Parathyroid adenoma (tissue), 2 donors: ENCODE results near the gene COMMD4.
"Not testable (repeated sequence)": the region's sequence is repeated elsewhere in the genome, so short reads cannot be mapped to it uniquely, and the experiment has no call there.

Source experiments
- H2AFZ ChIP-seq: fragments of 300-600 bp; sonication (generic); one replicate; pipeline ENCODE4 v1.7.0; 2017; ENCODE audit warnings: antibody characterized with exemption, mild to moderate bottlenecking
- H3K27ac ChIP-seq: fragments of 300-600 bp; sonication (generic); one replicate; pipeline ENCODE4 v1.7.0; 2017
- H3K27me3 ChIP-seq: fragments of 300-600 bp; sonication (generic); one replicate; pipeline ENCODE4 v1.7.0; 2017; ENCODE audit warnings: low read length; ENCODE audit not compliant: control insufficient read depth, insufficient read depth
- H3K36me3 ChIP-seq: fragments of 300-600 bp; sonication (generic); one replicate; pipeline ENCODE4 v1.7.0; 2017; ENCODE audit warnings: low read length; ENCODE audit not compliant: control insufficient read depth, insufficient read depth
- H3K4me1 ChIP-seq: fragments of 300-600 bp; sonication (generic); one replicate; pipeline ENCODE4 v1.7.0; 2017; ENCODE audit warnings: control low read depth
- H3K4me2 ChIP-seq: fragments of 300-600 bp; sonication (generic); one replicate; pipeline ENCODE4 v1.7.0; 2017; ENCODE audit warnings: low read length
- H3K4me3 ChIP-seq: fragments of 300-600 bp; sonication (generic); one replicate; pipeline ENCODE4 v1.7.0; 2017; ENCODE audit warnings: low read depth, low read length
- H3K79me2 ChIP-seq: fragments of 300-600 bp; sonication (generic); one replicate; pipeline ENCODE4 v1.7.0; 2017; ENCODE audit warnings: control low read depth
- H3K9ac ChIP-seq: fragments of 300-600 bp; sonication (generic); one replicate; pipeline ENCODE4 v1.7.0; 2017; ENCODE audit warnings: mild to moderate bottlenecking
- H3K9me3 ChIP-seq: fragments of 300-600 bp; sonication (generic); one replicate; pipeline ENCODE4 v1.7.0; 2017; ENCODE audit warnings: low read length; ENCODE audit not compliant: control insufficient read depth
- TF ChIP-seq, protein P1 (sequence below): fragments of 300-600 bp; sonication (generic); IDR thresholded peaks from one replicate; pipeline ENCODE4 v1.7.0; 2017; ENCODE audit warnings: antibody characterized with exemption, mild to moderate bottlenecking
- donor health status: primary hyperparathyroidism.

COMMD4 gene

DNA sequence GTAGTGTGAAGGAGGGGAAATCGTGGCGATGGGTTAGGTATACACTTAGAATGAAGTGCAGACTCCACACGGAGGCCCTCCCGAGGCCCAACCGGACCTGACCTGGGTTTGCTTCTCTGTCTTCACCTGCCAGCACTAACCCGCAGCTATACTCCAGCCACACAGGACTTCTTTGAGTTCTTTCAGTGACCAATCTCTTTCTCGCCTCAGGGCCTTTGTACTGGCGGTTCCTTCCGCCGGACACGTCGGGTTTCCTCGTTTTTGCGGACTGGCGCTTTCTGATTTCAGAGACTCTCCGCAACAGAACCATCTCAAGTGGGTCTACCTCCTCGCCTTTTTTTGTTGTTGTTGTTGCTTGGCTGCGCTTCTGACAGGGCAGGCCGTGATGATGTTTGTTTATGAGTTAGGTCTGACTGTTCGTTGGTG, 10.9 kb downstream of the COMMD4 start, which contains the start of gene NEIL1:
Gene NEIL1 (plus strand): TSS at position 244 of the 426 bp plus-strand sequence. CDS start 1,867 bp downstream, outside the sequence.
- Histone ChIP-seq H3K9ac (peak within 1 kb of the TSS; percentile 28), H3K27ac (peak within 1 kb of the TSS; percentile 53), H3K27me3 (no peaks in the 10 kb centered on the region), H3K36me3 (no peaks in the 10 kb centered on the region), H3K79me2 (no peaks in the 10 kb centered on the region), H3K9me3 (no peaks in the 10 kb centered on the region), H3K4me1 (no peaks in the 10 kb centered on the region), H3K4me2 (peak within 1 kb of the TSS; percentile 99), H2AFZ (peak within 1 kb of the TSS; percentile 91), H3K4me3 (peak within 1 kb of the TSS; percentile 81)
- TF ChIP-seq, protein P1, sequence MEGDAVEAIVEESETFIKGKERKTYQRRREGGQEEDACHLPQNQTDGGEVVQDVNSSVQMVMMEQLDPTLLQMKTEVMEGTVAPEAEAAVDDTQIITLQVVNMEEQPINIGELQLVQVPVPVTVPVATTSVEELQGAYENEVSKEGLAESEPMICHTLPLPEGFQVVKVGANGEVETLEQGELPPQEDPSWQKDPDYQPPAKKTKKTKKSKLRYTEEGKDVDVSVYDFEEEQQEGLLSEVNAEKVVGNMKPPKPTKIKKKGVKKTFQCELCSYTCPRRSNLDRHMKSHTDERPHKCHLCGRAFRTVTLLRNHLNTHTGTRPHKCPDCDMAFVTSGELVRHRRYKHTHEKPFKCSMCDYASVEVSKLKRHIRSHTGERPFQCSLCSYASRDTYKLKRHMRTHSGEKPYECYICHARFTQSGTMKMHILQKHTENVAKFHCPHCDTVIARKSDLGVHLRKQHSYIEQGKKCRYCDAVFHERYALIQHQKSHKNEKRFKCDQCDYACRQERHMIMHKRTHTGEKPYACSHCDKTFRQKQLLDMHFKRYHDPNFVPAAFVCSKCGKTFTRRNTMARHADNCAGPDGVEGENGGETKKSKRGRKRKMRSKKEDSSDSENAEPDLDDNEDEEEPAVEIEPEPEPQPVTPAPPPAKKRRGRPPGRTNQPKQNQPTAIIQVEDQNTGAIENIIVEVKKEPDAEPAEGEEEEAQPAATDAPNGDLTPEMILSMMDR: no peak

DNA sequence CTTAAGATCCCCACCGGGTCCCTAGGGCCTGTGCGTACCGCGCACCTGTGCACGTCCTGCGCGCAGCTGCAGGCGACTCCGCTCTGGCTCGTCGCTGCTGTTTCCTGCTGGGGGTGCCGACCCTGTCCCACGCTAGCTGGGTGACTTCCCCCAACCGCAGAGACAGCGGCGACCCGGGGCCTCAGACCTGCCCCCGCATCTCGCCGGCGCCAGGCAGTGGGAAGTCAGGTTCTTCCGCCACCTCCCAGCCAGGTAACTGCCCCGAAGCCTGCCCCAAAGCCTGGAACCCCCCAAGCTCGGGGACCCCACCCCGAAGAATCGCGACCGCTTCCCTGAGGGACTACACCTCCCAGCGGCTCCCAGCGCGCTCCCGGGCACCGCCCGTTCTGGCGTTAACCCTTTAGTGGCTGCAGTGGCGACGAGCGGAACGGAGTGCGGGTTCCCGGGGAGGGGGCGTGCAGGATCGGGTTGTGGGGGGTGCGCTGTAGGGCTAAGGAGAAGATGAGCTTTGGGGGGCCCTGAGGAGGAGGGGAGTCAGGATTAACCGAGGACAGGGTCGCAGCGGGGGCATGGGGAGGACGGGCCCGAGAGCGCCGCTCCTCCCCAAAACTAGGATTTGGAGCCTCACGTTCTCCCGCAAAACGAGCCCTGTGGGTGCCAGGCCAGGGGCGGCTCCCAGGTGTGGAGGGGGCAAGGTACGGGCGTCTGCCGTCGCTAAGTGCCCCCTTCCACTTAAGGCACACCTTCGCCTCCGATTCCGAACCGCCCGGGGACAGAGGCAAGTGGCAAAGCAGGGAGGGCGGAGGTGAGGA, 11.6 kb downstream of the COMMD4 start:
- Histone ChIP-seq H3K9ac (peak overlapping the region; percentile 28), H3K9me3 (no peaks in the 10 kb centered on the region), H3K27ac (peak overlapping the region; percentile 53), H3K4me2 (peak overlapping the region; percentile 99), H3K27me3 (no peaks in the 10 kb centered on the region), H3K4me1 (no peaks in the 10 kb centered on the region), H3K36me3 (no peaks in the 10 kb centered on the region), H3K4me3 (peak overlapping the region; percentile 81), H2AFZ (peak overlapping the region; percentile 91), H3K79me2 (no peaks in the 10 kb centered on the region)
- TF ChIP-seq, protein P1: no peak

DNA sequence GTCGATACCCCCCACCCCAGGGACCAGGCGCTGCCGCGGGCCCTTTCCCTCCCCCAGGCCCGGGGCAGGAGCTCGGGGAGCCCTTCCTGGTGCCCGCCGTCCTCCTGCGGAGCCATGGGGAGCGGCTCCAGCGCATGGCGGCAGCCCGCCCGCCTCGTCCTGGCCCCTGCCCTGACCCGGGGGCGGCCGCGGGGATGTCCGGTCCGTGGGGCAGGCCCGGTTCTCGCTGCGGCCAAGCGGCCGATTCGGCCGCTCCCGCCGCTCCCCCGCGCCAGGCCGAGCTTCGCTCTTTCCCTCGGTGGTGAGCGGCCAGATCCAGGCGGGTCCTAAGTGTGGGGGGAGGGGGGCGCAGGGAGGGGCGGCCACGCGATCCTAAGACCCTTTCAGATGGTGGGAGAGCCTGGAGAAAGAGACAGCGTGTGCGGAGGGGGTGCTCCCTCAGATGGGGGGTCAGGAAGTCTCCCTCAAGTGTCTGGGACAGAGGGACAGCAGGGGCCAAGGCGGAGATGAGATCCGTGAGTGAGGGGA, 12.2 kb downstream of the COMMD4 start:
- Histone ChIP-seq H3K79me2 (no peaks in the 10 kb centered on the region), H3K27me3 (no peaks in the 10 kb centered on the region), H3K4me1 (no peaks in the 10 kb centered on the region), H3K9me3 (no peaks in the 10 kb centered on the region), H2AFZ (peak overlapping the region; percentile 91), H3K9ac (peak overlapping the region; percentile 28), H3K4me2 (peak overlapping the region; percentile 99), H3K36me3 (no peaks in the 10 kb centered on the region), H3K27ac (peak overlapping the region; percentile 53), H3K4me3 (peak overlapping the region; percentile 81)
- TF ChIP-seq, protein P1: no peak

DNA sequence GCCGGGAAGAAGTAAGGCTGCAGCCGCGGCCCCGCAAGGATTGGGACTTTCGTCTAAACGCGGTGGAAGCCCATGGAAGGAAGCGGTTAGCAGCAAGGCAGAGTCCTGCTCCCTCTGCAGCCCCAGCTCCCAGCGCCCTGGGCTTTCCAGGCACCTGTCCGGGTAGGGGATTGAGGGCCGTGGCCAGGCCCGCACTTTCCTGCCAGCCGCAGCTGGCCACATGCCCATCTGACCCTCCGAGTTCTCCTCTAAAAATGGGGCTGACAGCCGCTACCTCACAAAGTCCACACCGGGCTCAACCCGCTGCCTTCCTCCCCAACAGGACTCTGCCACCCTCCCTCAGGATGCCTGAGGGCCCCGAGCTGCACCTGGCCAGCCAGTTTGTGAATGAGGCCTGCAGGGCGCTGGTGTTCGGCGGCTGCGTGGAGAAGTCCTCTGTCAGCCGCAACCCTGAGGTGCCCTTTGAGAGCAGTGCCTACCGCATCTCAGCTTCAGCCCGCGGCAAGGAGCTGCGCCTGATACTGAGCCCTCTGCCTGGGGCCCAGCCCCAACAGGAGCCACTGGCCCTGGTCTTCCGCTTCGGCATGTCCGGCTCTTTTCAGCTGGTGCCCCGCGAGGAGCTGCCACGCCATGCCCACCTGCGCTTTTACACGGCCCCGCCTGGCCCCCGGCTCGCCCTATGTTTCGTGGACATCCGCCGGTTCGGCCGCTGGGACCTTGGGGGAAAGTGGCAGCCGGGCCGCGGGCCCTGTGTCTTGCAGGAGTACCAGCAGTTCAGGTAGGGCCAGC, 12.9 kb downstream of the COMMD4 start:
- Histone ChIP-seq H3K4me2 (peak overlapping the region; percentile 99), H3K4me3 (peak overlapping the region; percentile 81), H3K36me3 (no peaks in the 10 kb centered on the region), H3K9ac (peak overlapping the region; percentile 28), H3K9me3 (no peaks in the 10 kb centered on the region), H3K79me2 (no peaks in the 10 kb centered on the region), H3K27ac (peak overlapping the region; percentile 53), H2AFZ (peak overlapping the region; percentile 91), H3K27me3 (no peaks in the 10 kb centered on the region), H3K4me1 (no peaks in the 10 kb centered on the region)
- TF ChIP-seq, protein P1: no peak

DNA sequence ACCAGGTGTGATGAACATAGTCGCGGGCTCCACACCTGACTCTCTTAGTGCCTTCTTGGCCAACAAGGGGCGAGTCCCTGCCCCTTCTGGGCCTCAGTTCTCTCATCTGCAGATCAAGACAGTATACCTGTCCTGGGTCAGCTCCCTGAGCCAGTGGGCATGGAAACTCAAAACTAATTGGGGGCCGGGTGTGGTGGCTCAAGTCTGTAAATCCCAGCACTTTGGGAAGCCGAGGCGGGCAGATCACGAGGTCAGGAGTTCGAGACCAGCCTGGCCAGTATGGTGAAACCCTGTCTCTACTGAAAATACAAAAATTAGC, 13.4 kb downstream of the COMMD4 start:
- H3K4me1 ChIP-seq, H3K79me2 ChIP-seq, H3K9me3 ChIP-seq, H2AFZ ChIP-seq, H3K4me2 ChIP-seq, H3K27me3 ChIP-seq, H3K9ac ChIP-seq, H3K4me3 ChIP-seq, H3K27ac ChIP-seq, H3K36me3 ChIP-seq: not testable (repeated sequence)
